ENCODE measurements around the gene VSX2. TPM values are rescaled to one million over a fixed set of nuclear protein-coding genes. Genes with fewer than 3 reads are reported as not detected.

The VSX2 gene
- polyA plus RNA-seq, 2 of the 4 experiments (the other 2 are of a cell fraction): not detected

DNA sequence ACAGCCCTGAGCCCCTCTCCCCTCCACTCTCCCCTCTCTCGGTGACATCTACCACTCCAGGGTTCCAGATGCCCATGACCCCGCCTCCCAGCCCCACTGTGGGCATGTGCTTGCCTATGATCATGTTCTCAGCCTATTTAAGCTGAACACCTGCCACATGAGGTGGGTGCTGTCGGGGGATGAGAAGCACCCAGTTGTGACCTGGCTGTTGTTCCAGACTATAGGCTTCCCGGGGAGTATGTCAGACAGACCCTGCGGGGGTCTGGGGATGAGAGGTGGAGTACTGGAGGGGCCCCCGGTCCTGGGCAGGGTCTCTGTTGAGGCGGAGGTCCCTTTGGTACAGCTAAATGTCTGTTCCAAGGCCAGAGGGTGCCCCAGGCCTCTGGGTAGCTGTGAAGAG, 6.0 kb downstream of the VSX2 start:
- ATAC-seq (no peak), DNase-seq (ENCODE audit: low read depth in 1 of 2, low spot score in 1 of 2) (no peak), FAIRE-seq (no peak)
- no peak overlapping the region for H3K4me3 ChIP-seq
- ChIA-PET POLR2A (no interaction called here), CTCF (interaction anchor here (0.6 to 4.9 kb wide), 5 partner anchors 12 to 615 kb away, joined by 3 to 41 read pairs (median 5); no protein-coding TSS in a partner anchor)
- no peak overlapping the region for H3K4me2 ChIP-seq
- no peaks in the 10 kb centered on the region for H3K9me3 ChIP-seq
- H3K4me1 ChIP-seq: peaks cover 7% of the 10 kb centered on the region; the same call in 1 of the 3 replicates
- no peak for TF ChIP-seq NR3C1 (IDR thresholded peaks at IDR 0.05)
- no peak for TF ChIP-seq EHMT2 (IDR thresholded peaks at IDR 0.05; ENCODE audit: low read depth)
- no peak for TF ChIP-seq RFX5 (IDR thresholded peaks at IDR 0.05)
- no peak for TF ChIP-seq HDAC2 (IDR thresholded peaks at IDR 0.05)
- no peak for TF ChIP-seq SMC3 (IDR thresholded peaks at IDR 0.05)
- TF ChIP-seq ESRRA (IDR thresholded peaks at IDR 0.05; ENCODE audit: borderline replicate concordance, low read length): no peak
- TF ChIP-seq RARB (CRISPR knock-in tag; IDR thresholded peaks at IDR 0.05): no peak
- TF ChIP-seq MYC (IDR thresholded peaks at IDR 0.05; ENCODE audit: borderline replicate concordance, low read length): no peak
- TF ChIP-seq FOSB (CRISPR knock-in tag; IDR thresholded peaks at IDR 0.05): no peak
- TF ChIP-seq, protein P1, sequence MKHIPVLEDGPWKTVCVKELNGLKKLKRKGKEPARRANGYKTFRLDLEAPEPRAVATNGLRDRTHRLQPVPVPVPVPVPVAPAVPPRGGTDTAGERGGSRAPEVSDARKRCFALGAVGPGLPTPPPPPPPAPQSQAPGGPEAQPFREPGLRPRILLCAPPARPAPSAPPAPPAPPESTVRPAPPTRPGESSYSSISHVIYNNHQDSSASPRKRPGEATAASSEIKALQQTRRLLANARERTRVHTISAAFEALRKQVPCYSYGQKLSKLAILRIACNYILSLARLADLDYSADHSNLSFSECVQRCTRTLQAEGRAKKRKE (CRISPR knock-in tag; IDR thresholded peaks at IDR 0.05; ENCODE audit: low read depth): no peak
- no peak for TF ChIP-seq POLR2AphosphoS2 (conservative IDR thresholded peaks at IDR 0.05; ENCODE audit: low read length)
- TF ChIP-seq PHF8 (IDR thresholded peaks at IDR 0.05; ENCODE audit: borderline replicate concordance, low read depth): no peak
- TF ChIP-seq CBX2 (IDR thresholded peaks at IDR 0.05; ENCODE audit: borderline replicate concordance, low read depth): no peak
- H3K27ac ChIP-seq: no peak overlapping the region
- 30% methylated on average over 7 of the region's 7 CpGs for WGBS (ENCODE audit: missing lambda C conversion rate)

DNA sequence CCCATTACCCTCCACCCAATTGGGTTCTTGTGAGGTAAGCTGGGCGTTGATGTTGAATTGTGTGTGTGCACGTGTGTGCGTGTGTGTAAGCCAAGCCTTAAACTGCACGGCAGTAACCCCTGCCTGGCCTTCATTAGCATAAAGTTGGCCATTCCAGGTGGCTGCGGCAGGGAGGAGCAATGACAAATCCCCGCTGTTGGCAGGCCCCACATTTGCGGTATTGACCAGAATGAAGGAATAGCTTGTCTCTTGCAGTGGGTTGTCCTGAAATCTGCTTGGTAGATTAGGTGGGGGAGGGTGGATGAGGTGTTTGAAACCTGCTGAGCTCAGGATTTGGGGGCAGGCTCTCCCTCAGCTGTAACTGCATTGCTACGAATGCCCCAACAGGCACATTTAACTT, 7.3 kb downstream of the VSX2 start:
- CTCF ChIA-PET: interaction anchor here (0.8 to 4.9 kb wide), 6 partner anchors 11 to 135 kb away, joined by 3 to 41 read pairs (median 4); no protein-coding TSS in a partner anchor

DNA sequence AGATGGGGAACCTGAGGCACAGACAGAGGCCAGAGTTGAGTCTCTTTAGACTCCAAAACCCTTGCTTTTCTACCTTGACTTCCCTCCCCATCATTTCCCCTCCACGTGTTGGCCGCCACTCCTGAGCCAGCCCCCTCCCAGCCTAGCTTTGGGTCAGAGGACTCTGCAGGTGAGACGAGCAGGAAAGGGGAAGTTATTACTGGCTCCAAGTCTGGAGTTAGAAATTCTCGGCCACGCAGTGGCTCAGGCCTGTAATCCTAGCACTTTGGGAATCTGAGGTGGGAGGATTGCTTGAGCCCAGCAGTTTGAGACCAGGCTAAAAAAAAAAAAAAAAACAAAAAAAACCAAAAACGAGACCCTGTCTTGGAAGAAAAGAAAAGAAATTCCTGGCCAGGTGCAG, 8.8 kb downstream of the VSX2 start:
- 61% methylated on average over 6 of the region's 6 CpGs for WGBS (ENCODE audit: missing lambda C conversion rate)
- ChIA-PET CTCF (interaction anchor here (0.6 to 4.9 kb wide), 4 partner anchors 9 to 61 kb away, joined by 3 to 41 read pairs (median 4); no protein-coding TSS in a partner anchor), POLR2A (no interaction called here)
- FAIRE-seq (no peak), DNase-seq (ENCODE audit: low read depth in 1 of 2, low spot score in 1 of 2) (no peak), ATAC-seq (no peak)
- TF ChIP-seq FOSL2 (IDR thresholded peaks at IDR 0.05): no peak
- no peak for TF ChIP-seq FOSL2 (CRISPR knock-in tag; IDR thresholded peaks at IDR 0.05)
- TF ChIP-seq CHD2 (IDR thresholded peaks at IDR 0.05; ENCODE audit: low read length, partially characterized antibody): no peak
- no peak for TF ChIP-seq FOXS1 (CRISPR knock-in tag; IDR thresholded peaks at IDR 0.05)
- no peak for TF ChIP-seq EP300 (IDR thresholded peaks at IDR 0.05)
- TF ChIP-seq HOXA7 (CRISPR knock-in tag; IDR thresholded peaks at IDR 0.05): no peak
- TF ChIP-seq, protein P2, sequence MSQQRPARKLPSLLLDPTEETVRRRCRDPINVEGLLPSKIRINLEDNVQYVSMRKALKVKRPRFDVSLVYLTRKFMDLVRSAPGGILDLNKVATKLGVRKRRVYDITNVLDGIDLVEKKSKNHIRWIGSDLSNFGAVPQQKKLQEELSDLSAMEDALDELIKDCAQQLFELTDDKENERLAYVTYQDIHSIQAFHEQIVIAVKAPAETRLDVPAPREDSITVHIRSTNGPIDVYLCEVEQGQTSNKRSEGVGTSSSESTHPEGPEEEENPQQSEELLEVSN (IDR thresholded peaks at IDR 0.05; ENCODE audit: borderline replicate concordance, low read depth): no peak
- TF ChIP-seq NFE2L2 (conservative IDR thresholded peaks at IDR 0.05; ENCODE audit: low read length): no peak
- TF ChIP-seq SREBF2 (IDR thresholded peaks at IDR 0.05): no peak
- no peak for TF ChIP-seq RAD21 (conservative IDR thresholded peaks at IDR 0.05 in 1 of 2, IDR thresholded peaks at IDR 0.05 in 1 of 2)
- no peak for TF ChIP-seq RFX5 (IDR thresholded peaks at IDR 0.05)
- no peak for TF ChIP-seq JUN (IDR thresholded peaks at IDR 0.05)
- no peak for TF ChIP-seq CBX2 (IDR thresholded peaks at IDR 0.05; ENCODE audit: borderline replicate concordance, low read depth)
- TF ChIP-seq, protein P3, sequence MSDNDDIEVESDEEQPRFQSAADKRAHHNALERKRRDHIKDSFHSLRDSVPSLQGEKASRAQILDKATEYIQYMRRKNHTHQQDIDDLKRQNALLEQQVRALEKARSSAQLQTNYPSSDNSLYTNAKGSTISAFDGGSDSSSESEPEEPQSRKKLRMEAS (IDR thresholded peaks at IDR 0.05): no peak
- no peak for TF ChIP-seq CEBPB (IDR thresholded peaks at IDR 0.05)
- TF ChIP-seq, protein P4, sequence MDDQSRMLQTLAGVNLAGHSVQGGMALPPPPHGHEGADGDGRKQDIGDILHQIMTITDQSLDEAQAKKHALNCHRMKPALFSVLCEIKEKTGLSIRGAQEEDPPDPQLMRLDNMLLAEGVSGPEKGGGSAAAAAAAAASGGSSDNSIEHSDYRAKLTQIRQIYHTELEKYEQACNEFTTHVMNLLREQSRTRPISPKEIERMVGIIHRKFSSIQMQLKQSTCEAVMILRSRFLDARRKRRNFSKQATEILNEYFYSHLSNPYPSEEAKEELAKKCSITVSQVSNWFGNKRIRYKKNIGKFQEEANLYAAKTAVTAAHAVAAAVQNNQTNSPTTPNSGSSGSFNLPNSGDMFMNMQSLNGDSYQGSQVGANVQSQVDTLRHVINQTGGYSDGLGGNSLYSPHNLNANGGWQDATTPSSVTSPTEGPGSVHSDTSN (IDR thresholded peaks at IDR 0.05): no peak
- no peak for TF ChIP-seq NPAS2 (CRISPR knock-in tag; IDR thresholded peaks at IDR 0.05; ENCODE audit: borderline replicate concordance)
- no peak for TF ChIP-seq ZSCAN20 (CRISPR knock-in tag; IDR thresholded peaks at IDR 0.05)
- TF ChIP-seq FOSB (CRISPR knock-in tag; IDR thresholded peaks at IDR 0.05): no peak
- TF ChIP-seq NR3C1 (IDR thresholded peaks at IDR 0.05): no peak
- no peak for TF ChIP-seq MYC (IDR thresholded peaks at IDR 0.05; ENCODE audit: borderline replicate concordance, low read length)
- Histone ChIP-seq H3K4me3 (no peak overlapping the region), H3K4me2 (no peak overlapping the region), H3K27ac (no peak overlapping the region), H3K4me1 (peaks cover 13% of the 10 kb centered on the region; the same call in 1 of the 3 replicates), H3K9me3 (no peaks in the 10 kb centered on the region)

More for the DNA sequence above, 7.3 kb downstream of the VSX2 start:
- Histone ChIP-seq H3K4me3 (no peak overlapping the region), H3K9me3 (no peaks in the 10 kb centered on the region), H3K27ac (no peak overlapping the region), H3K4me2 (no peak overlapping the region), H3K4me1 (peaks cover 9% of the 10 kb centered on the region; the same call in 1 of the 3 replicates)
- POLR2A ChIA-PET: no interaction called here
- TF ChIP-seq PHF8 (IDR thresholded peaks at IDR 0.05; ENCODE audit: borderline replicate concordance, low read depth): no peak
- no peak for FAIRE-seq
- ATAC-seq: no peak
- WGBS (ENCODE audit: missing lambda C conversion rate): 83% methylated on average over 8 of the region's 8 CpGs
- DNase-seq (ENCODE audit: low read depth in 1 of 2, low spot score in 1 of 2): no peak

Data from A549 (cell line).